Colonic mucosa (tissue), 4 donors: ENCODE data around the gene GRAP2. TPM values are rescaled to one million over a fixed set of nuclear protein-coding genes. Genes with fewer than 3 reads are reported as not detected.
"Not testable (repeated sequence)": the region's sequence is repeated elsewhere in the genome, so short reads cannot be mapped to it uniquely, and the experiment has no call there.

Experiments
- DNase-seq: peaks from one replicate; pipeline ENCODE4 v3.0.0-alpha.2; 2020
- H3K27ac ChIP-seq: fragments of 200-600 bp; one replicate; pipeline ENCODE4 v1.8.0; 2021
- H3K27me3 ChIP-seq: fragments of 200-600 bp; one replicate; pipeline ENCODE4 v1.8.0; 2021
- H3K36me3 ChIP-seq: fragments of 200-600 bp; one replicate; pipeline ENCODE4 v1.8.0; 2021
- H3K4me1 ChIP-seq: fragments of 200-600 bp; one replicate; pipeline ENCODE4 v1.8.0; 2021; ENCODE audit warnings: mild to moderate bottlenecking
- H3K4me3 ChIP-seq: fragments of 200-600 bp; one replicate; pipeline ENCODE4 v1.8.0; 2021
- H3K9ac ChIP-seq, 2 donors: one replicate each; pipeline ENCODE4 v1.7.0; 2013; ENCODE audit warnings: control low read depth in 2 of 2, low read depth in 2 of 2, low read length in 2 of 2
- H3K9me3 ChIP-seq: fragments of 200-600 bp; one replicate; pipeline ENCODE4 v1.8.0; 2021
- CTCF ChIP-seq: fragments of 200-600 bp; IDR thresholded peaks from one replicate; pipeline ENCODE4 v1.8.0; 2022; ENCODE audit warnings: antibody characterized with exemption, mild to moderate bottlenecking
- intact Hi-C: fragments of 100-400 bp; cut with DNase I; formaldehyde crosslinking; loops from one replicate; pipeline ENCODE4 v1.14.1; 2022
- total RNA-seq, 2 donors: library from RNA; stranded (reverse); fragmentation: NEBNext Ultra II Directional in 1 of 2; extraction: Animal tissue kit (Norgen Biotek cat#: 25700) in 1 of 2; gene quantifications; one replicate each; pipeline ENCODE4 v1.2.1, GENCODE V29; 2021
- donor health status: healthy.
- donor health status: DM: no; HTN: no; CAD: no.
- donor health status: DM: no; HTN: no; CAD: no.

Gene GRAP2
- total RNA-seq, 2 donors from 2014 or later = 2.1 to 4.2 TPM

GRCh38 chr22:39895682-39896081 is 5.2 kb upstream of the GRAP2 start:
- Histone ChIP-seq H3K4me3 (no peak overlapping the region), H3K9ac (no peak overlapping the region), H3K9me3 (no peaks in the 10 kb centered on the region), H3K27me3 (no peaks in the 10 kb centered on the region), H3K36me3 (no peaks in the 10 kb centered on the region), H3K4me1 (no peaks in the 10 kb centered on the region), H3K27ac (no peak overlapping the region)
- TF ChIP-seq CTCF = no peak
- intact Hi-C loops = no loop called here
- DNase-seq = no peak

- no peaks in the 10 kb centered on the region for H3K9me3 ChIP-seq
- H3K9ac ChIP-seq = no peak overlapping the region
- no peak for TF ChIP-seq CTCF
- no peaks in the 10 kb centered on the region for H3K36me3 ChIP-seq
- H3K27ac ChIP-seq = no peak overlapping the region
- H3K27me3 ChIP-seq = no peaks in the 10 kb centered on the region
- H3K4me3 ChIP-seq = no peak overlapping the region
- DNase-seq = no peak
- no peaks in the 10 kb centered on the region for H3K4me1 ChIP-seq
- intact Hi-C loops = no loop called here
Observed at GRCh38 chr22:39896313-39896996, 4.4 kb upstream of the GRAP2 start.

GRCh38 chr22:39897841-39898240 is 3.0 kb upstream of the GRAP2 start:
- no peaks in the 10 kb centered on the region for H3K4me1 ChIP-seq
- no peak overlapping the region for H3K4me3 ChIP-seq
- DNase-seq = no peak
- TF ChIP-seq CTCF = no peak
- H3K27ac ChIP-seq = no peak overlapping the region
- no peaks in the 10 kb centered on the region for H3K36me3 ChIP-seq
- intact Hi-C loops = no loop called here
- H3K27me3 ChIP-seq = no peaks in the 10 kb centered on the region
- H3K9me3 ChIP-seq = no peaks in the 10 kb centered on the region
- H3K9ac ChIP-seq = no peak overlapping the region

GRCh38 chr22:39898997-39899396 is 1.9 kb upstream of the GRAP2 start:
- no peaks in the 10 kb centered on the region for H3K9me3 ChIP-seq

GRCh38 chr22:39901565-39902146 is 772 bp downstream of the GRAP2 start:
- intact Hi-C loops = no loop called here
- Histone ChIP-seq H3K27me3 (no peaks in the 10 kb centered on the region), H3K27ac (no peak overlapping the region), H3K9ac (no peak overlapping the region), H3K9me3 (no peaks in the 10 kb centered on the region), H3K4me1 (no peaks in the 10 kb centered on the region), H3K36me3 (no peaks in the 10 kb centered on the region), H3K4me3 (no peak overlapping the region)
- TF ChIP-seq CTCF = no peak
- DNase-seq = no peak

More at GRCh38 chr22:39898997-39899396, 1.9 kb upstream of the GRAP2 start:
- no peak overlapping the region for H3K9ac ChIP-seq
- DNase-seq = no peak
- no peaks in the 10 kb centered on the region for H3K36me3 ChIP-seq
- intact Hi-C loops = no loop called here
- no peaks in the 10 kb centered on the region for H3K4me1 ChIP-seq
- H3K4me3 ChIP-seq = no peak overlapping the region
- no peaks in the 10 kb centered on the region for H3K27me3 ChIP-seq
- no peak for TF ChIP-seq CTCF
- H3K27ac ChIP-seq = no peak overlapping the region

GRCh38 chr22:39904024-39904423 is 3.1 kb downstream of the GRAP2 start:
- intact Hi-C loops = not testable (repeated sequence)

More at GRCh38 chr22:39904024-39904423, 3.1 kb downstream of the GRAP2 start:
- H3K36me3 ChIP-seq, H3K4me3 ChIP-seq, H3K27me3 ChIP-seq, H3K9me3 ChIP-seq, DNase-seq, H3K9ac ChIP-seq, H3K4me1 ChIP-seq, H3K27ac ChIP-seq: not testable (repeated sequence)
